Ishikawa (cell line): Measurements from ENCODE around the gene NKX2-2.

Source experiments
- CEBPB ChIP-seq: IDR thresholded peaks from 2 replicates; pipeline ENCODE4 v1.6.1; 2012
- CREB1 ChIP-seq: IDR thresholded peaks from 2 replicates; pipeline ENCODE4 v1.6.1; 2012; ENCODE audit warnings: low read depth
- EGR1 ChIP-seq: IDR thresholded peaks from 2 replicates; pipeline ENCODE4 v1.6.1; 2012
- EP300 ChIP-seq: IDR thresholded peaks from 2 replicates; pipeline ENCODE4 v1.6.1; 2012; ENCODE audit warnings: borderline replicate concordance
- NFIC ChIP-seq: IDR thresholded peaks from 2 replicates; pipeline ENCODE4 v1.6.1; 2012
- RAD21 ChIP-seq: IDR thresholded peaks from 2 replicates; pipeline ENCODE4 v1.6.1; 2012; ENCODE audit warnings: low read depth
- TAF1 ChIP-seq: IDR thresholded peaks from 2 replicates; pipeline ENCODE4 v1.6.1; 2012; ENCODE audit warnings: low read depth, mild to moderate bottlenecking
- TCF12 ChIP-seq: IDR thresholded peaks from 2 replicates; pipeline ENCODE4 v1.6.1; 2012; ENCODE audit warnings: low read depth
- YY1 ChIP-seq: IDR thresholded peaks from 2 replicates; pipeline ENCODE4 v1.6.1; 2012; ENCODE audit warnings: low read depth
- ZBTB7A ChIP-seq: IDR thresholded peaks from 2 replicates; pipeline ENCODE4 v1.6.1; 2012; ENCODE audit warnings: low read depth
- TF ChIP-seq, protein P1 (sequence below): IDR thresholded peaks from 2 replicates; pipeline ENCODE4 v1.6.1; 2012
- TF ChIP-seq, protein P2 (sequence below): IDR thresholded peaks from 2 replicates; pipeline ENCODE4 v1.6.1; 2012; ENCODE audit warnings: low read depth, mild to moderate bottlenecking

DNA sequence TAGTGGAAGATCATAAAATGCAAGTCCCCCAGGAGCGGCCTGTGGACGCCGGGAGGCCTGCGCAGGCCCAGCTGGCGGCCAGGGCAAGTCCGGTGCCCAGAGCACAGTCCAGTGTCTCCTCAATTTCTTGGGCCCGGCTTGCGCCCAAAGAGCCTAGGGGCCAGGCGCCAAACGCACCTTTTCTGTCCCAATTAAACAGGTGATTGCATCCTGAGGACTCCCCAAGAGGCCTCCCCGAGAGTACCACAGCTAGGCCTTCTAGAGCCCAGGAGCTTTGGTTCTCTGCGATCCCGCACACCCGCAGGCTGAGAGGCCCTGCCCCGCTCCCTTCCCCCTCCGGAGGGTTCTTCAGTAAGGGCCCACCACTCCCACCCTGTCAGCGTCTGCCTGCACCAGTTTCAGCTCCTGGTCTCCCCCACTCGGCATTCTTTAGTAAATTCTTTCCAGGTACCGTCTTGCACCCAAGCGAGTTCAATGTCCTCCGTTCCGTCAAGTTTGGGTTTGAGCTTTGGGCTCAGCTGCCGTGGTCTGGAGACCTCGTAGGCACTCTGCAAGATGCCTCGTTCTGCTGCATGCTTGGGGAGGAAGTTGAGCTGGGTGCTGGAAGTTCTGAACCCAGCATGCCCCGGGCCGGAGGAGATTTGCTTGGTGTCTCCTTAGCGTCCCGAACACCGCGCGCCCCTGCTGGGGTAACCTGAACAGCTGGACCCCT is 3.9 kb upstream of the NKX2-2 start:
- no peak for TF ChIP-seq EP300
- no peak for TF ChIP-seq EGR1
- no peak for TF ChIP-seq YY1
- TF ChIP-seq TCF12 = no peak
- TF ChIP-seq, protein P1, sequence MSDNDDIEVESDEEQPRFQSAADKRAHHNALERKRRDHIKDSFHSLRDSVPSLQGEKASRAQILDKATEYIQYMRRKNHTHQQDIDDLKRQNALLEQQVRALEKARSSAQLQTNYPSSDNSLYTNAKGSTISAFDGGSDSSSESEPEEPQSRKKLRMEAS = no peak
- no peak for TF ChIP-seq CEBPB
- no peak for TF ChIP-seq ZBTB7A
- TF ChIP-seq RAD21 = no peak
- TF ChIP-seq TAF1 = no peak
- TF ChIP-seq, protein P2, sequence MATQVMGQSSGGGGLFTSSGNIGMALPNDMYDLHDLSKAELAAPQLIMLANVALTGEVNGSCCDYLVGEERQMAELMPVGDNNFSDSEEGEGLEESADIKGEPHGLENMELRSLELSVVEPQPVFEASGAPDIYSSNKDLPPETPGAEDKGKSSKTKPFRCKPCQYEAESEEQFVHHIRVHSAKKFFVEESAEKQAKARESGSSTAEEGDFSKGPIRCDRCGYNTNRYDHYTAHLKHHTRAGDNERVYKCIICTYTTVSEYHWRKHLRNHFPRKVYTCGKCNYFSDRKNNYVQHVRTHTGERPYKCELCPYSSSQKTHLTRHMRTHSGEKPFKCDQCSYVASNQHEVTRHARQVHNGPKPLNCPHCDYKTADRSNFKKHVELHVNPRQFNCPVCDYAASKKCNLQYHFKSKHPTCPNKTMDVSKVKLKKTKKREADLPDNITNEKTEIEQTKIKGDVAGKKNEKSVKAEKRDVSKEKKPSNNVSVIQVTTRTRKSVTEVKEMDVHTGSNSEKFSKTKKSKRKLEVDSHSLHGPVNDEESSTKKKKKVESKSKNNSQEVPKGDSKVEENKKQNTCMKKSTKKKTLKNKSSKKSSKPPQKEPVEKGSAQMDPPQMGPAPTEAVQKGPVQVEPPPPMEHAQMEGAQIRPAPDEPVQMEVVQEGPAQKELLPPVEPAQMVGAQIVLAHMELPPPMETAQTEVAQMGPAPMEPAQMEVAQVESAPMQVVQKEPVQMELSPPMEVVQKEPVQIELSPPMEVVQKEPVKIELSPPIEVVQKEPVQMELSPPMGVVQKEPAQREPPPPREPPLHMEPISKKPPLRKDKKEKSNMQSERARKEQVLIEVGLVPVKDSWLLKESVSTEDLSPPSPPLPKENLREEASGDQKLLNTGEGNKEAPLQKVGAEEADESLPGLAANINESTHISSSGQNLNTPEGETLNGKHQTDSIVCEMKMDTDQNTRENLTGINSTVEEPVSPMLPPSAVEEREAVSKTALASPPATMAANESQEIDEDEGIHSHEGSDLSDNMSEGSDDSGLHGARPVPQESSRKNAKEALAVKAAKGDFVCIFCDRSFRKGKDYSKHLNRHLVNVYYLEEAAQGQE = no peak
- TF ChIP-seq CREB1 = no peak
- TF ChIP-seq NFIC = no peak
